Measurements from ENCODE around the gene GPR137B. TPM values are rescaled to one million over a fixed set of nuclear protein-coding genes. Genes with fewer than 3 reads are reported as not detected.

GPR137B gene
- total RNA-seq, 6 experiments from 2014 or later: 4.3 to 22.2 (median 7.6) TPM

GRCh38 chr1:236207569-236207968 is 65.2 kb downstream of the GPR137B start:
- no peaks in the 10 kb centered on the region for H3K4me1 ChIP-seq
- TF ChIP-seq POLR2A (IDR thresholded peaks at IDR 0.05) (no peak), CTCF (IDR thresholded peaks at IDR 0.05) (no peak)
- whole genome bisulfite sequencing (ENCODE audit: insufficient coverage, low coverage, low lambda C conversion rate, missing lambda C conversion rate): 94% methylated on average over 4 of the region's 4 CpGs
- ATAC-seq: no peak
- intact Hi-C loops (cut with DNase I): no loop called here
- H3K27ac ChIP-seq: no peak overlapping the region
- H3K36me3 ChIP-seq: no peaks in the 10 kb centered on the region
- DNase-seq: no peak
- no peaks in the 10 kb centered on the region for H3K27me3 ChIP-seq
- H3K9me3 ChIP-seq: peaks cover 0 to 4% (median 0%) of the 10 kb centered on the region in 4 donors
- H3K4me3 ChIP-seq: no peak overlapping the region

DNA sequence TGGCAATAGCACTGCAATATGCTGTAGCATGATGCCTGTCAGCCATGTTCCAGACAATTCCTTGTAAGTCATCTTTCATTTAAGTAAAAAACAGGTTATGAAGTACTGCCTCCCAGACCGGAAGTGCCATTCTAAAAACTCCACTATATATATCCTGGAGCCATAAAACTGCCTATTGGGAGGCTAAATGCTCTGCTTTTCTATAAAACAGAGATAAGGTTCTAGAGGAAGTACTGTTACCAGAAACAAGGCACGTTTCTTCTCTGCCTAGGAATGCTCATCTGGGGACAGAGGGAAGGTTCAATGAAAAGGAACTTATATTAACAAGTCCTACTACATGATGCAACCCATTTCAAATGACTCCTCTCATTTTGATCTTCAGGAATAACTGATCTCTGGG is 66.8 kb downstream of the GPR137B start:
- H3K27me3 ChIP-seq: no peaks in the 10 kb centered on the region
- H3K36me3 ChIP-seq: no peaks in the 10 kb centered on the region
- H3K4me3 ChIP-seq: no peak overlapping the region
- DNase-seq (no peak), ATAC-seq (no peak)
- no peaks in the 10 kb centered on the region for H3K4me1 ChIP-seq
- TF ChIP-seq CTCF (IDR thresholded peaks at IDR 0.05): no peak
- no peak for TF ChIP-seq POLR2A (IDR thresholded peaks at IDR 0.05)
- H3K27ac ChIP-seq: no peak overlapping the region
- H3K9me3 ChIP-seq: no peaks in the 10 kb centered on the region
- intact Hi-C loops (cut with DNase I): no loop called here
- 48% methylated on average over 2 of the region's 2 CpGs for WGBS (ENCODE audit: insufficient coverage, low coverage, low lambda C conversion rate, missing lambda C conversion rate)

- intact Hi-C loops (cut with DNase I): no loop called here
Observed at GRCh38 chr1:236209713-236210112, 67.4 kb downstream of the GPR137B start.

GRCh38 chr1:236211815-236212214 is 69.5 kb downstream of the GPR137B start:
- intact Hi-C loops (cut with DNase I): no loop called here
- DNase-seq: no peak
- H3K4me1 ChIP-seq: no peaks in the 10 kb centered on the region
- no peak overlapping the region for H3K4me3 ChIP-seq
- no peaks in the 10 kb centered on the region for H3K36me3 ChIP-seq
- no peak for TF ChIP-seq CTCF (IDR thresholded peaks at IDR 0.05)
- TF ChIP-seq POLR2A (IDR thresholded peaks at IDR 0.05): no peak
- no peak for ATAC-seq
- no peaks in the 10 kb centered on the region for H3K27me3 ChIP-seq
- H3K9me3 ChIP-seq: no peaks in the 10 kb centered on the region
- H3K27ac ChIP-seq: no peak overlapping the region
- 95% methylated on average over 4 of the region's 5 CpGs for WGBS (ENCODE audit: insufficient coverage, low coverage, low lambda C conversion rate, missing lambda C conversion rate)

More at GRCh38 chr1:236209713-236210112, 67.4 kb downstream of the GPR137B start:
- no peaks in the 10 kb centered on the region for H3K9me3 ChIP-seq
- TF ChIP-seq POLR2A (IDR thresholded peaks at IDR 0.05): no peak
- no peak for TF ChIP-seq CTCF (IDR thresholded peaks at IDR 0.05)
- ATAC-seq: no peak
- DNase-seq: no peak
- H3K27ac ChIP-seq: no peak overlapping the region
- no peaks in the 10 kb centered on the region for H3K4me1 ChIP-seq
- H3K4me3 ChIP-seq: no peak overlapping the region
- H3K36me3 ChIP-seq: no peaks in the 10 kb centered on the region
- H3K27me3 ChIP-seq: no peaks in the 10 kb centered on the region

DNA sequence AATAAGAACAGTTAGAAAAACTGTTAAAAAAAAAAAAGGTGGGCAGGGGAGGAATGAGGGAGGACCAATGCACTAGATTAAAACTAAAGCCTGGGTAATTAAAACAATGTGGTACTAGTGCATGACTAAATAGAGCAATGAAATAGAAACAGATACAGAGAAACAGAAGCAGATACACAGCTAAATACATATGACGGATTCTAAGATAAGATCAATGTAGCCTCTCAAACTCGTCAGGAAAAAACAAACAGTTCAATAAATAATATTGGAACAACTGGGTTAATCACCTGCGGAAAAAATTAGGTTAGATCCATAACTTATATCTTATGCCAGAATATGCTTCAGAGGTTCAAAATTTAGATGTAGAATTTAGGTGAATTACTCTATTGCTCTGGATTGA is 71.2 kb downstream of the GPR137B start:
- H3K4me3 ChIP-seq: no peak overlapping the region

More for the DNA sequence above, 71.2 kb downstream of the GPR137B start:
- TF ChIP-seq CTCF (IDR thresholded peaks at IDR 0.05): no peak
- no peak for TF ChIP-seq POLR2A (IDR thresholded peaks at IDR 0.05)
- Histone ChIP-seq H3K27ac (no peak overlapping the region), H3K27me3 (no peaks in the 10 kb centered on the region), H3K36me3 (peaks cover 0 to 3% (median 0%) of the 10 kb centered on the region in 4 donors), H3K4me1 (no peaks in the 10 kb centered on the region), H3K9me3 (no peaks in the 10 kb centered on the region)
- ATAC-seq: no peak
- 53% methylated on average over 3 of the region's 3 CpGs for WGBS (ENCODE audit: insufficient coverage, low coverage, low lambda C conversion rate, missing lambda C conversion rate)
- intact Hi-C loops (cut with DNase I): no loop called here
- no peak for DNase-seq

Measured in right lobe of liver (tissue), 6 donors.